HCT116 (cell line): Measurements from ENCODE around the gene XPOT. TPM values are rescaled to one million over a fixed set of nuclear protein-coding genes. Genes with fewer than 3 reads are reported as not detected.
A peak's percentile ranks its signal among the peaks of the same experiment; 100 is the strongest.

Source experiments
- ATAC-seq: fragments of 200-7000 bp; cut with Tn5 transposase; 2 replicates; pipeline ENCODE4 v1.9.1; 2020; ENCODE audit warnings: mild to moderate bottlenecking, moderate library complexity
- BruUV-seq: library from RNA; stranded (reverse); fragments of 400-500 nt; replicated peaks from 2 replicates; lab custom pipeline; 2021; lab: Mats Ljungman, UMichigan
- CTCF ChIA-PET: fragments of 300-600 bp; sonication (Branson Sonifier 250); formaldehyde crosslinking; loops from one replicate; lab custom pipeline; 2021; ENCODE audit warnings: antibody characterized with exemption; lab: Charles Lee
- POLR2A ChIA-PET: fragments of 300-600, 350-600 bp; sonication (Branson Sonifier 250); formaldehyde crosslinking; loops from one replicate; lab custom pipeline; 2021; ENCODE audit warnings: antibody characterized with exemption; lab: Charles Lee
- RAD21 ChIA-PET, 2 experiments: fragments of 300-600 bp; sonication (Branson Sonifier 250); formaldehyde crosslinking; loops; one replicate each; lab custom pipeline; 2023; ENCODE audit warnings: low total read pairs in 2 of 2; ENCODE audit not compliant: uncharacterized antibody in 2 of 2, unreplicated experiment in 2 of 2, low non-redundant PET in 1 of 2; lab: Charles Lee
- DNase-seq: peaks from one replicate; pipeline ENCODE4 v3.0.0-alpha.2; 2010; ENCODE audit warnings: low read depth, low spot score
- H2AFZ ChIP-seq: fragments of 200-600 bp; shearing (Covaris generic), sonication (generic); 2 replicates; pipeline ENCODE4 v1.6.1; 2017; ENCODE audit warnings: low read depth, mixed run types, mixed read lengths, antibody characterized with exemption, low read length; ENCODE audit not compliant: poor library complexity, severe bottlenecking
- H3K27ac ChIP-seq: 2 replicates; pipeline ENCODE4 v1.5.1; 2012; ENCODE audit warnings: low read depth, low read length
- H3K27me3 ChIP-seq: fragments of 200-600 bp; sonication (generic); 2 replicates; pipeline ENCODE4 v1.6.1; 2016; ENCODE audit warnings: mixed run types, low read length, mixed read lengths; ENCODE audit not compliant: insufficient read depth
- H3K36me3 ChIP-seq, 2 experiments: fragments of 200-500 bp in 1 of 2; fragments of 200-600 bp in 1 of 2; sonication (Bioruptor generic) in 1 of 2; sonication (generic) in 1 of 2; 2 replicates each; pipeline versions ENCODE4 v1.5.1 to v1.6.1; 2014 to 2016; ENCODE audit warnings: low read length in 2 of 2, inconsistent platforms in 1 of 2, mixed read lengths in 1 of 2, mixed run types in 1 of 2; ENCODE audit not compliant: insufficient read depth in 2 of 2, control insufficient read depth in 1 of 2
- H3K4me1 ChIP-seq, 2 experiments: fragments of 200-600 bp in 1 of 2; sonication (generic) in 1 of 2; 2 replicates each; pipeline versions ENCODE4 v1.5.1 to v1.6.1; 2012 to 2017; ENCODE audit warnings: low read length in 2 of 2, inconsistent platforms in 1 of 2, mild to moderate bottlenecking in 1 of 2, mixed read lengths in 1 of 2, mixed run types in 1 of 2, moderate library complexity in 1 of 2; ENCODE audit not compliant: insufficient read depth in 2 of 2, control insufficient read depth in 1 of 2
- H3K4me2 ChIP-seq: fragments of 200-600 bp; sonication (generic); 2 replicates; pipeline ENCODE4 v1.6.1; 2017; ENCODE audit warnings: mixed run types, low read length, mixed read lengths
- H3K4me3 ChIP-seq, 2 experiments: fragments of 200-600 bp in 1 of 2; sonication (generic) in 1 of 2; replicated peaks in 1 of 2; 2 replicates each; pipeline ENCODE4 v1.5.1; 2011 to 2016; ENCODE audit warnings: low read length in 2 of 2, control low read depth in 1 of 2, low read depth in 1 of 2, mild to moderate bottlenecking in 1 of 2, mixed read lengths in 1 of 2, mixed run types in 1 of 2
- H3K79me2 ChIP-seq: fragments of 200-600 bp; sonication (generic); 2 replicates; pipeline ENCODE4 v1.6.1; 2017; ENCODE audit warnings: mild to moderate bottlenecking, mixed run types, low read length, moderate library complexity, mixed read lengths; ENCODE audit not compliant: insufficient read depth
- H3K9ac ChIP-seq: fragments of 200-600 bp; sonication (generic); 2 replicates; pipeline ENCODE4 v1.6.1; 2016; ENCODE audit warnings: low read length, mixed read lengths
- H3K9me2 ChIP-seq: fragments of 200-600 bp; sonication (generic), shearing (Covaris generic); 2 replicates; pipeline ENCODE4 v1.6.1; 2017; ENCODE audit warnings: mixed run types, mild to moderate bottlenecking, moderate library complexity; ENCODE audit not compliant: insufficient read depth
- H3K9me3 ChIP-seq, 2 experiments: fragments of 200-500 bp in 1 of 2; fragments of 200-600 bp in 1 of 2; sonication (Bioruptor generic) in 1 of 2; sonication (generic) in 1 of 2; 2 replicates each; pipeline ENCODE4 v1.6.1; 2014 to 2017; ENCODE audit warnings: low read length in 2 of 2, mixed read lengths in 2 of 2, inconsistent platforms in 1 of 2, low read depth in 1 of 2, mild to moderate bottlenecking in 1 of 2, mixed run types in 1 of 2, moderate library complexity in 1 of 2; ENCODE audit not compliant: control insufficient read depth in 1 of 2, insufficient read depth in 1 of 2
- H4K20me1 ChIP-seq: fragments of 200-600 bp; sonication (generic), shearing (Covaris generic); 2 replicates; pipeline ENCODE4 v1.6.1; 2017; ENCODE audit warnings: mixed run types, mild to moderate bottlenecking, moderate library complexity; ENCODE audit not compliant: insufficient read depth
- ATF3 ChIP-seq: IDR thresholded peaks from 2 replicates; pipeline ENCODE4 v1.6.1; 2012
- CBX3 ChIP-seq: IDR thresholded peaks from 2 replicates; pipeline ENCODE4 v1.6.1; 2012; ENCODE audit warnings: low read depth
- CEBPB ChIP-seq: IDR thresholded peaks from 2 replicates; pipeline ENCODE4 v1.6.1; 2012; ENCODE audit warnings: low read depth
- CTCF ChIP-seq, 3 experiments: fragments of 200-600 bp in 1 of 3; sonication (generic) in 1 of 3; IDR thresholded peaks in 2 of 3; conservative IDR thresholded peaks in 1 of 3; 2 replicates each; pipeline ENCODE4 v1.5.1; 2012 to 2017; ENCODE audit warnings: low read depth in 2 of 3, low read length in 2 of 3, antibody characterized with exemption in 1 of 3, borderline replicate concordance in 1 of 3, control low read depth in 1 of 3, mild to moderate bottlenecking in 1 of 3, mixed read lengths in 1 of 3, mixed run types in 1 of 3, moderate library complexity in 1 of 3; ENCODE audit not compliant: insufficient read depth in 1 of 3
- ELF1 ChIP-seq: IDR thresholded peaks from 2 replicates; pipeline ENCODE4 v1.6.1; 2012; ENCODE audit warnings: low read depth, borderline replicate concordance
- EZH2 ChIP-seq: fragments of 200-600 bp; sonication (generic); IDR thresholded peaks from 2 replicates; pipeline ENCODE4 v1.6.1; 2017; ENCODE audit warnings: antibody characterized with exemption, mixed run types
- JUND ChIP-seq: IDR thresholded peaks from 2 replicates; pipeline ENCODE4 v1.6.1; 2012
- POLR2AphosphoS5 ChIP-seq: IDR thresholded peaks from 2 replicates; pipeline ENCODE4 v1.6.1; 2011; ENCODE audit warnings: mild to moderate bottlenecking, low read depth, low read length, moderate library complexity
- SIN3A ChIP-seq: IDR thresholded peaks from 2 replicates; pipeline ENCODE4 v1.6.1; 2012; ENCODE audit warnings: low read depth
- SP1 ChIP-seq: IDR thresholded peaks from 2 replicates; pipeline ENCODE4 v1.6.1; 2012; ENCODE audit warnings: low read depth
- TCF7L2 ChIP-seq: IDR thresholded peaks from 2 replicates; pipeline ENCODE4 v1.7.0; 2011; ENCODE audit warnings: borderline replicate concordance, inconsistent platforms; ENCODE audit not compliant: insufficient read depth, insufficient read length; ENCODE audit errors: extremely low read depth
- ZBTB33 ChIP-seq: IDR thresholded peaks from 2 replicates; pipeline ENCODE4 v1.6.1; 2011; ENCODE audit warnings: mild to moderate bottlenecking, low read length, moderate library complexity; ENCODE audit not compliant: insufficient replicate concordance; ENCODE audit errors: extremely low read depth
- ZFX ChIP-seq: fragments of 450-650 bp; IDR thresholded peaks from 2 replicates; pipeline ENCODE4 v1.6.1; 2017
- intact Hi-C: fragments of 100-400 bp; cut with micrococcal nuclease; formaldehyde crosslinking; loops from 2 replicates; pipeline ENCODE4 v1.10.0; 2022
- total RNA-seq: library from RNA; stranded (reverse); gene quantifications from one replicate; pipeline ENCODE4 v1.2.1, GENCODE V29; 2021; ENCODE audit not compliant: unreplicated experiment
- TF ChIP-seq, protein P1 (sequence below): IDR thresholded peaks from 2 replicates; pipeline ENCODE4 v1.6.1; 2012; ENCODE audit warnings: low read depth
- TF ChIP-seq, protein P2 (sequence below): IDR thresholded peaks from 2 replicates; pipeline ENCODE4 v1.6.1; 2012

Gene XPOT
- total RNA-seq, 1 experiment from 2014 or later: 120 TPM

GRCh38 chr12:64385019-64385418 is 19.2 kb upstream of the XPOT start:
- intact Hi-C loops: loop anchor here (5.0 kb wide), 1 partner anchor 558 kb away; no protein-coding TSS in a partner anchor
- Histone ChIP-seq H3K4me1 (peaks cover 0 to 18% of the 10 kb centered on the region in 2 experiments; a peak in 2 of 4 replicates), H3K36me3 (no peaks in the 10 kb centered on the region), H3K27ac (no peak overlapping the region), H3K9ac (no peak overlapping the region), H2AFZ (no peak overlapping the region), H3K9me2 (no peaks in the 10 kb centered on the region), H3K4me3 (no peak overlapping the region), H3K27me3 (no peaks in the 10 kb centered on the region), H3K4me2 (peak overlapping the region; percentile 45), H4K20me1 (no peaks in the 10 kb centered on the region), H3K9me3 (no peaks in the 10 kb centered on the region), H3K79me2 (no peaks in the 10 kb centered on the region)
- ATAC-seq: no peak
- no TSS peak for BruUV-seq
- ChIA-PET RAD21 (no interaction called here), CTCF (no interaction called here), POLR2A (no interaction called here)
- no peak for TF ChIP-seq CTCF (IDR thresholded peaks at IDR 0.05 in 2 of 3, conservative IDR thresholded peaks at IDR 0.05 in 1 of 3; ENCODE audit: borderline replicate concordance in 1 of 3, insufficient read depth in 1 of 3, low read depth in 2 of 3, low read length in 2 of 3)
- TF ChIP-seq, protein P1, sequence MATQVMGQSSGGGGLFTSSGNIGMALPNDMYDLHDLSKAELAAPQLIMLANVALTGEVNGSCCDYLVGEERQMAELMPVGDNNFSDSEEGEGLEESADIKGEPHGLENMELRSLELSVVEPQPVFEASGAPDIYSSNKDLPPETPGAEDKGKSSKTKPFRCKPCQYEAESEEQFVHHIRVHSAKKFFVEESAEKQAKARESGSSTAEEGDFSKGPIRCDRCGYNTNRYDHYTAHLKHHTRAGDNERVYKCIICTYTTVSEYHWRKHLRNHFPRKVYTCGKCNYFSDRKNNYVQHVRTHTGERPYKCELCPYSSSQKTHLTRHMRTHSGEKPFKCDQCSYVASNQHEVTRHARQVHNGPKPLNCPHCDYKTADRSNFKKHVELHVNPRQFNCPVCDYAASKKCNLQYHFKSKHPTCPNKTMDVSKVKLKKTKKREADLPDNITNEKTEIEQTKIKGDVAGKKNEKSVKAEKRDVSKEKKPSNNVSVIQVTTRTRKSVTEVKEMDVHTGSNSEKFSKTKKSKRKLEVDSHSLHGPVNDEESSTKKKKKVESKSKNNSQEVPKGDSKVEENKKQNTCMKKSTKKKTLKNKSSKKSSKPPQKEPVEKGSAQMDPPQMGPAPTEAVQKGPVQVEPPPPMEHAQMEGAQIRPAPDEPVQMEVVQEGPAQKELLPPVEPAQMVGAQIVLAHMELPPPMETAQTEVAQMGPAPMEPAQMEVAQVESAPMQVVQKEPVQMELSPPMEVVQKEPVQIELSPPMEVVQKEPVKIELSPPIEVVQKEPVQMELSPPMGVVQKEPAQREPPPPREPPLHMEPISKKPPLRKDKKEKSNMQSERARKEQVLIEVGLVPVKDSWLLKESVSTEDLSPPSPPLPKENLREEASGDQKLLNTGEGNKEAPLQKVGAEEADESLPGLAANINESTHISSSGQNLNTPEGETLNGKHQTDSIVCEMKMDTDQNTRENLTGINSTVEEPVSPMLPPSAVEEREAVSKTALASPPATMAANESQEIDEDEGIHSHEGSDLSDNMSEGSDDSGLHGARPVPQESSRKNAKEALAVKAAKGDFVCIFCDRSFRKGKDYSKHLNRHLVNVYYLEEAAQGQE: no peak
- no peak for TF ChIP-seq SP1
- no peak for TF ChIP-seq CBX3
- no peak for TF ChIP-seq CEBPB
- TF ChIP-seq POLR2AphosphoS5: no peak
- TF ChIP-seq ZBTB33: no peak
- TF ChIP-seq ELF1: no peak
- TF ChIP-seq EZH2: no peak
- no peak for TF ChIP-seq ATF3
- TF ChIP-seq, protein P2, sequence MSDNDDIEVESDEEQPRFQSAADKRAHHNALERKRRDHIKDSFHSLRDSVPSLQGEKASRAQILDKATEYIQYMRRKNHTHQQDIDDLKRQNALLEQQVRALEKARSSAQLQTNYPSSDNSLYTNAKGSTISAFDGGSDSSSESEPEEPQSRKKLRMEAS: no peak
- no peak for TF ChIP-seq SIN3A
- no peak for TF ChIP-seq JUND
- no peak for TF ChIP-seq ZFX
- TF ChIP-seq TCF7L2: no peak
- DNase-seq: no peak
